Fibroblast of lung (primary cell): ENCODE data around the gene TMEM30B. TPM values are rescaled to one million over a fixed set of nuclear protein-coding genes. Genes with fewer than 3 reads are reported as not detected.
"Not testable (repeated sequence)": the region's sequence is repeated elsewhere in the genome, so short reads cannot be mapped to it uniquely, and the experiment has no call there.

ENCODE experiments used
- DNase-seq, 2 donors: peaks; one replicate each; pipeline versions ENCODE4 v3.0.0 to v3.0.0-alpha.2; 2010; ENCODE audit warnings: low read depth in 2 of 2
- H2AFZ ChIP-seq: 2 replicates; pipeline ENCODE4 v1.5.1; 2012; ENCODE audit warnings: low read length, control low read depth, inconsistent platforms
- H3K27ac ChIP-seq: 2 replicates; pipeline ENCODE4 v1.5.1; 2011; ENCODE audit warnings: low read length, control low read depth; ENCODE audit not compliant: insufficient read depth
- H3K27me3 ChIP-seq: 2 replicates; pipeline ENCODE4 v1.5.1; 2011; ENCODE audit warnings: mild to moderate bottlenecking, low read length; ENCODE audit not compliant: control insufficient read depth, insufficient read depth
- H3K36me3 ChIP-seq: 2 replicates; pipeline ENCODE4 v1.5.1; 2011; ENCODE audit warnings: low read length; ENCODE audit not compliant: control insufficient read depth, insufficient read depth
- H3K4me1 ChIP-seq: 2 replicates; pipeline ENCODE4 v1.5.1; 2011; ENCODE audit warnings: low read length; ENCODE audit not compliant: control insufficient read depth, insufficient read depth; ENCODE audit errors: extremely low read depth
- H3K4me2 ChIP-seq: 2 replicates; pipeline ENCODE4 v1.5.1; 2011; ENCODE audit warnings: low read length, control low read depth; ENCODE audit not compliant: insufficient read depth; ENCODE audit errors: extremely low read depth
- H3K4me3 ChIP-seq, 4 experiments: fragments of 200-600 bp in 1 of 4; sonication (generic) in 1 of 4; replicated peaks in 1 of 4; 2 replicates each; pipeline ENCODE4 v1.5.1; 2011 to 2016; ENCODE audit warnings: low read length in 4 of 4, low read depth in 3 of 4, mild to moderate bottlenecking in 3 of 4, control low read depth in 2 of 4, inconsistent platforms in 1 of 4, mixed read lengths in 1 of 4; ENCODE audit not compliant: insufficient read depth in 1 of 4; ENCODE audit errors: control extremely low read depth in 1 of 4
- H3K79me2 ChIP-seq: 2 replicates; pipeline ENCODE4 v1.5.1; 2012; ENCODE audit warnings: mild to moderate bottlenecking, low read length, inconsistent platforms; ENCODE audit not compliant: control insufficient read depth, insufficient read depth
- H3K9ac ChIP-seq: 2 replicates; pipeline ENCODE4 v1.5.1; 2011; ENCODE audit warnings: mild to moderate bottlenecking, low read length, control low read depth; ENCODE audit not compliant: insufficient read depth
- H3K9me3 ChIP-seq: 2 replicates; pipeline ENCODE4 v1.5.1; 2012; ENCODE audit warnings: low read depth, low read length; ENCODE audit not compliant: control insufficient read depth, insufficient read depth
- H4K20me1 ChIP-seq: 2 replicates; pipeline ENCODE4 v1.5.1; 2011; ENCODE audit warnings: low read length; ENCODE audit not compliant: control insufficient read depth, insufficient read depth; ENCODE audit errors: extremely low read depth
- CTCF ChIP-seq, 2 donors: IDR thresholded peaks in 1 of 2; conservative IDR thresholded peaks in 1 of 2; 1 replicate in 1 of 2; 2 replicates in 1 of 2; pipeline ENCODE4 v1.5.1; 2011 to 2012; ENCODE audit warnings: low read length in 2 of 2, control low read depth in 1 of 2, inconsistent platforms in 1 of 2, low read depth in 1 of 2, mild to moderate bottlenecking in 1 of 2
- EZH2 ChIP-seq: IDR thresholded peaks from 2 replicates; pipeline ENCODE4 v1.5.1; 2012; ENCODE audit warnings: low read length, control low read depth, mild to moderate bottlenecking; ENCODE audit errors: missing control alignments
- polyA plus RNA-seq, 2 donors: library from polyadenylated mRNA; depleted of rRNA in 1 of 2; stranded (reverse) in 1 of 2; unstranded in 1 of 2; fragments of >200 nt; gene quantifications; 2 replicates each; pipeline ENCODE4 v1.2.1, GENCODE V29; 2011 to 2012; ENCODE audit warnings: missing spikeins in 1 of 2
- total RNA-seq: library from RNA; depleted of rRNA; stranded (reverse); fragments of >200 nt; gene quantifications from 2 replicates; pipeline ENCODE4 v1.2.1, GENCODE V29; 2014

Gene TMEM30B
- total and polyA plus RNA-seq, 2 donors (not counting 1 experiment from before 2014, with no cell fraction given): 0.22 to 0.83 TPM

GRCh38 chr14:61319706-61320105 lies 38.6 kb upstream of the TMEM30B start:
- no peak for DNase-seq
- no peak overlapping the region for H3K9ac ChIP-seq
- peaks cover 35% of the 10 kb centered on the region for H3K27me3 ChIP-seq
- H3K4me2 ChIP-seq: no peak overlapping the region
- H3K9me3 ChIP-seq: no peaks in the 10 kb centered on the region
- H3K4me3 ChIP-seq: no peak overlapping the region
- TF ChIP-seq CTCF (conservative IDR thresholded peaks at IDR 0.05 in 1 of 2, IDR thresholded peaks at IDR 0.05 in 1 of 2; ENCODE audit: low read depth in 1 of 2, low read length in 2 of 2) (no peak), EZH2 (no peak)
- no peaks in the 10 kb centered on the region for H3K4me1 ChIP-seq
- H3K36me3 ChIP-seq: no peaks in the 10 kb centered on the region
- H3K27ac ChIP-seq: no peak overlapping the region
- no peaks in the 10 kb centered on the region for H3K79me2 ChIP-seq
- H2AFZ ChIP-seq: no peak overlapping the region
- H4K20me1 ChIP-seq: no peaks in the 10 kb centered on the region

- peaks cover 35% of the 10 kb centered on the region for H3K27me3 ChIP-seq
- H4K20me1 ChIP-seq: no peaks in the 10 kb centered on the region
- no peak overlapping the region for H2AFZ ChIP-seq
- H3K9me3 ChIP-seq: no peaks in the 10 kb centered on the region
- H3K4me2 ChIP-seq: no peak overlapping the region
- no peak overlapping the region for H3K27ac ChIP-seq
- no peak overlapping the region for H3K4me3 ChIP-seq
- H3K36me3 ChIP-seq: no peaks in the 10 kb centered on the region
- no peaks in the 10 kb centered on the region for H3K4me1 ChIP-seq
- TF ChIP-seq CTCF (conservative IDR thresholded peaks at IDR 0.05 in 1 of 2, IDR thresholded peaks at IDR 0.05 in 1 of 2; ENCODE audit: low read depth in 1 of 2, low read length in 2 of 2): no peak
- TF ChIP-seq EZH2: no peak
- H3K9ac ChIP-seq: no peak overlapping the region
- H3K79me2 ChIP-seq: no peaks in the 10 kb centered on the region
- DNase-seq: no peak
These were observed 37.9 kb upstream of the TMEM30B start for GRCh38 chr14:61319086-61319485.

- Histone ChIP-seq H3K27ac (no peak overlapping the region), H3K9me3 (no peaks in the 10 kb centered on the region), H3K36me3 (no peaks in the 10 kb centered on the region), H3K4me2 (no peak overlapping the region), H3K79me2 (no peaks in the 10 kb centered on the region), H4K20me1 (no peaks in the 10 kb centered on the region), H3K4me1 (no peaks in the 10 kb centered on the region), H2AFZ (no peak overlapping the region), H3K9ac (no peak overlapping the region), H3K4me3 (no peak overlapping the region), H3K27me3 (peaks cover 9% of the 10 kb centered on the region)
- DNase-seq: no peak
- no peak for TF ChIP-seq EZH2
- no peak for TF ChIP-seq CTCF (conservative IDR thresholded peaks at IDR 0.05 in 1 of 2, IDR thresholded peaks at IDR 0.05 in 1 of 2; ENCODE audit: low read depth in 1 of 2, low read length in 2 of 2)
These were observed 34.2 kb upstream of the TMEM30B start for GRCh38 chr14:61315313-61315712.

GRCh38 chr14:61308701-61309100 lies 27.6 kb upstream of the TMEM30B start:
- not testable (repeated sequence) for H3K9ac ChIP-seq, H3K4me2 ChIP-seq, H4K20me1 ChIP-seq, DNase-seq, H3K36me3 ChIP-seq, H3K27ac ChIP-seq, H3K4me1 ChIP-seq, H3K4me3 ChIP-seq, H2AFZ ChIP-seq, H3K9me3 ChIP-seq, H3K27me3 ChIP-seq, H3K79me2 ChIP-seq
